Sigmoid colon (tissue), 4 donors: ENCODE results near the gene HS1BP3.

ENCODE experiments used
- CTCF ChIP-seq, 4 experiments: fragments of 450-650 bp in 3 of 4; fragments of 200-600 bp in 1 of 4; IDR thresholded peaks; one replicate each; pipeline ENCODE4 v1.5.1; 2016 to 2019; ENCODE audit warnings: antibody characterized with exemption in 4 of 4, mild to moderate bottlenecking in 3 of 4, moderate library complexity in 2 of 4
- EP300 ChIP-seq, 4 donors: sonication (generic); formaldehyde crosslinking; IDR thresholded peaks; one replicate each; pipeline ENCODE4 v1.6.1; 2017; ENCODE audit warnings: antibody characterized with exemption in 4 of 4
- POLR2A ChIP-seq, 2 donors: fragments of 450-650 bp; IDR thresholded peaks; one replicate each; pipeline ENCODE4 v1.6.1; 2016; ENCODE audit warnings: antibody characterized with exemption in 2 of 2, mild to moderate bottlenecking in 2 of 2, moderate library complexity in 2 of 2
- POLR2AphosphoS5 ChIP-seq, 4 donors: sonication (generic); formaldehyde crosslinking; IDR thresholded peaks; one replicate each; pipeline ENCODE4 v1.6.1; 2017; ENCODE audit warnings: antibody characterized with exemption in 4 of 4

- TF ChIP-seq CTCF (IDR thresholded peaks at IDR 0.05) (no peak), POLR2A (IDR thresholded peaks at IDR 0.05) (no peak), EP300 (IDR thresholded peaks at IDR 0.05) (no peak), POLR2AphosphoS5 (IDR thresholded peaks at IDR 0.05) (no peak)
Observed at GRCh38 chr2:20664431-20665242, 13.7 kb upstream of the HS1BP3 start.
